ENCODE data around the gene CHD9.

The CHD9 gene

GRCh38 chr16:53369921-53370320 is 315.1 kb downstream of the CHD9 start:
- no peak for DNase-seq (ENCODE audit: low read depth)

DNA sequence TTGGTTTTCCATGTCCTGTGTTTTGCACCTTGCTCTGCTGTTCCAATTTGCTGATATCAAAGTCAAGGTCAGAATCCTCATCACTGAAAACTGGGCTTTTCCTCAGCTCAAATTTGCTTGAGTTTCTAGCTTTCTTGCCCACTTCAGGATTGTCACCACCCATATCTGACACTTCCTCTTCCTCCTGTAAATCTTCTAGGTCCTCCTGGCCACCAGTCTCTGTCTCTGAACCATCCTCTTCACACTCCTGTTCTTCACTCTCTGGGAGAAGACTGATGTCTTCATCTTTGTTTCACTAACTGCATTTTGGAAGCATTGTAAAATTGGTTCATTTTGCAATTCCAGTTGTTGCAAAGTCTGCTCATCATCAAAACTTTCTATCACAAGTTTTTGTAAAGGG is 316.0 kb downstream of the CHD9 start:
- DNase-seq (ENCODE audit: low read depth) = no peak

DNA sequence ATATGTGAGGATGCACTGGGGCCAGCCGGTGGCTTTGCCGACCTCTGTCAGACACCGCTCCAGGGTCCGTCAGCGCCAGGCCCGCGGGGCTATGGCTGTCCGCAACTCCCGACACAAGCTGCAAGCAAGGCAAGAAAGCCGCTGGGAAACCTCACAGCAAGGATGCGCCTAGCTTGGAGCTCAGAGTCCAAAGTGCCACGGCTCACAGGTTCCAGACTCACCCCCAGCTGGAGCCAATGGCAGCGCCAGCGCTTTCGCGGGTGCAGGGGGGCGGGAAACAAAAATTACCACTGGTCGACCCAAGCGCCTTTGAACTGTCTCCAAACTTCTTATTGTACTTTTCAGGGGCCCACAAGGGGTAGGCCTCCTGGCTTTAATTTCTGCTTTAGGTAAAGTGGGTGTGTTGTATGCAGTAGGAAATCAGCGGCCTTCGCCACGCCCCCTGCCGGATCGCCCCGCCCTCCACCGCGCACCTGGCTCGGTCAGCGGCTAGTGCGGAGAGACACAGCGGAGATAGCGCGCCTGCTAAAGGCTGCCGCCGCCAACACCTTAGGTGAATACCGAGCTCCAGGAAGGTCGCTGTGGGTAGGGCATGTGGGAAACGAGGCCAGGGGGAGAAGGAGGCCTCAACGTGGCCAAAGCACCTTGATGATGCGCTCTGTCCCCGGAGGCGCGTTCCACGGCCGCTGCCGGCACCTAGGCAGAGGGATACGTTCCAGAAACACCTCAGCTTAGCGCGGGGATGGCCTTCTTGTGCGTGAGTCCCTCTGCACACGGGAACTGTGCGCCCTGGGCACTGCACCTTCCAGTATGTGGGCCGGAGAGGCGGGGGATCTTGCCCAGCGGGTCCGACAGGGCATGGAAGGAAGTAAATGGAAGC is 318.4 kb downstream of the CHD9 start:
- DNase-seq (ENCODE audit: low read depth) = peak; percentile 61

GRCh38 chr16:53374800-53375199 is 320.0 kb downstream of the CHD9 start:
- DNase-seq (ENCODE audit: low read depth) = no peak

DNA sequence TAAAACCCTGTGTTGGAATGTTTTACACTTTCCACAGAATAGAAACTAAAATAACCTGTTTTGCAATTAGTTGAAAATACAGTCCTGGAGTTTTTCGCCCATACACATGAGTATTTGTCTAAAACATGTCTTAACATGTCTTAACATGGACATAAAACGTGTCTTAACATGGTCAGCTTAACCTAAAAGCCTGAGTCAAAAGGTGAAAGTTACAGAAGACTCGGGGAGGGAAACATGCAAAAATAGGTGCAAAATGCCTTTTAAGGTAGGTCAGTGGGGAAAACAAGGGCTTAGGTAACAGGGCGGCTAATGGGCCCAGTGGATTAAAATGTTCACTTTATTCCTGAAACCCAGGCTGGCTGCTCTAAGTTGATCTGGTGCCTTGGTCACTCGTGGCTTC is 323.3 kb downstream of the CHD9 start:
- no peak for DNase-seq (ENCODE audit: low read depth)
